ENCODE results near the gene KRT8.

GRCh38 chr12:52860102-52860823, 44.6 kb downstream of the KRT8 start:
- TF ChIP-seq EZH2 (IDR thresholded peaks at IDR 0.05; ENCODE audit: borderline replicate concordance, insufficient read depth, low read depth, low read length, poor library complexity, severe bottlenecking) = no peak
- TF ChIP-seq, protein P1, sequence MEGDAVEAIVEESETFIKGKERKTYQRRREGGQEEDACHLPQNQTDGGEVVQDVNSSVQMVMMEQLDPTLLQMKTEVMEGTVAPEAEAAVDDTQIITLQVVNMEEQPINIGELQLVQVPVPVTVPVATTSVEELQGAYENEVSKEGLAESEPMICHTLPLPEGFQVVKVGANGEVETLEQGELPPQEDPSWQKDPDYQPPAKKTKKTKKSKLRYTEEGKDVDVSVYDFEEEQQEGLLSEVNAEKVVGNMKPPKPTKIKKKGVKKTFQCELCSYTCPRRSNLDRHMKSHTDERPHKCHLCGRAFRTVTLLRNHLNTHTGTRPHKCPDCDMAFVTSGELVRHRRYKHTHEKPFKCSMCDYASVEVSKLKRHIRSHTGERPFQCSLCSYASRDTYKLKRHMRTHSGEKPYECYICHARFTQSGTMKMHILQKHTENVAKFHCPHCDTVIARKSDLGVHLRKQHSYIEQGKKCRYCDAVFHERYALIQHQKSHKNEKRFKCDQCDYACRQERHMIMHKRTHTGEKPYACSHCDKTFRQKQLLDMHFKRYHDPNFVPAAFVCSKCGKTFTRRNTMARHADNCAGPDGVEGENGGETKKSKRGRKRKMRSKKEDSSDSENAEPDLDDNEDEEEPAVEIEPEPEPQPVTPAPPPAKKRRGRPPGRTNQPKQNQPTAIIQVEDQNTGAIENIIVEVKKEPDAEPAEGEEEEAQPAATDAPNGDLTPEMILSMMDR (IDR thresholded peaks at IDR 0.05) = no peak
